ENCODE data around the gene MALRD1.

Gene MALRD1

GRCh38 chr10:19283786-19284185, 235.2 kb downstream of the MALRD1 start:
- TF ChIP-seq CTCF (IDR thresholded peaks at IDR 0.05; ENCODE audit: borderline replicate concordance, insufficient read depth, low read depth, low read length): no peak
- no peak overlapping the region for H3K4me3 ChIP-seq (ENCODE audit: low read depth, low read length)

- no peak overlapping the region for H3K4me3 ChIP-seq (ENCODE audit: low read depth, low read length)
- no peak for TF ChIP-seq CTCF (IDR thresholded peaks at IDR 0.05; ENCODE audit: borderline replicate concordance, insufficient read depth, low read depth, low read length)
Measured at GRCh38 chr10:19290770-19291169, 242.2 kb downstream of the MALRD1 start.

GRCh38 chr10:19294233-19294632, 245.6 kb downstream of the MALRD1 start:
- H3K4me3 ChIP-seq (ENCODE audit: low read depth, low read length): no peak overlapping the region
- no peak for TF ChIP-seq CTCF (IDR thresholded peaks at IDR 0.05; ENCODE audit: borderline replicate concordance, insufficient read depth, low read depth, low read length)

- H3K4me3 ChIP-seq (ENCODE audit: low read depth, low read length): no peak overlapping the region
- TF ChIP-seq CTCF (IDR thresholded peaks at IDR 0.05; ENCODE audit: borderline replicate concordance, insufficient read depth, low read depth, low read length): no peak
Measured at GRCh38 chr10:19299645-19300044, 251.0 kb downstream of the MALRD1 start.

GRCh38 chr10:19302117-19302516, 253.5 kb downstream of the MALRD1 start:
- no peak for TF ChIP-seq CTCF (IDR thresholded peaks at IDR 0.05; ENCODE audit: borderline replicate concordance, insufficient read depth, low read depth, low read length)
- H3K4me3 ChIP-seq (ENCODE audit: low read depth, low read length): no peak overlapping the region

- H3K4me3 ChIP-seq (ENCODE audit: low read depth, low read length): no peak overlapping the region
- TF ChIP-seq CTCF (IDR thresholded peaks at IDR 0.05; ENCODE audit: borderline replicate concordance, insufficient read depth, low read depth, low read length): no peak
Measured at GRCh38 chr10:19310066-19310465, 261.5 kb downstream of the MALRD1 start.

- no peak for TF ChIP-seq CTCF (IDR thresholded peaks at IDR 0.05; ENCODE audit: borderline replicate concordance, insufficient read depth, low read depth, low read length)
- H3K4me3 ChIP-seq (ENCODE audit: low read depth, low read length): no peak overlapping the region
Measured at GRCh38 chr10:19316204-19316870, 267.7 kb downstream of the MALRD1 start.
